ENCODE results near the gene FAM107B.

DNA sequence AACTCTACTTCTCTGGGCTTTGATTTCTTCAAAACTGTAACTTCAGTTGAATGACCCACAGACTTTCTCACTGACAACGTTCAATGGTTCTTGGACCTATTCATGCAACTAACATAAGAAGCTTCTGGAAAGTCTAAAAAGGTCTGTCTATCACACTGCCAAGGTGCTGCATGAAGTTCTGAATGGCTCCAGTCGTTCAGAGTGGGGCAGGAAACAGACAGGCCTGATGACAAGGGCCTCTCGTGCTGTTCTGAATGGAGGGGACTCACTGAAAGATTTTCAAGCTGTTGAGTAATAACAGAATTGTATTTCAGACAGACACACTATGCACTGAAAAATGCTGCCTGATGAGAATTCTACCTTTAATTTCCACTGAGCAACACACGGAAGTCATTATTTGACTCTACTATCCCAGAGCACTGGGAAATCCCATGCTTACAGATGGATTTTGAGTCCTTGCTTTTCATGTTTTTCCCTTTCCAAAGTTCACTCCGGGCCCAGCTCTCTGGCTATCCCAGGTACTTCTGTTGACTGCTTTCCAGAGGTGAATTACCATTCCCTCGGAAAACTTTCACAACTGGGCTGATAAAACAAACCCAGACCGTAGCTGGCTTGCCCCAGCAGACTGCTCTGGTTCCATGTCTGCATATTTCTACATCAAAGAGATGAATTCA is 239.1 kb downstream of the FAM107B start:
- TF ChIP-seq, protein P1, sequence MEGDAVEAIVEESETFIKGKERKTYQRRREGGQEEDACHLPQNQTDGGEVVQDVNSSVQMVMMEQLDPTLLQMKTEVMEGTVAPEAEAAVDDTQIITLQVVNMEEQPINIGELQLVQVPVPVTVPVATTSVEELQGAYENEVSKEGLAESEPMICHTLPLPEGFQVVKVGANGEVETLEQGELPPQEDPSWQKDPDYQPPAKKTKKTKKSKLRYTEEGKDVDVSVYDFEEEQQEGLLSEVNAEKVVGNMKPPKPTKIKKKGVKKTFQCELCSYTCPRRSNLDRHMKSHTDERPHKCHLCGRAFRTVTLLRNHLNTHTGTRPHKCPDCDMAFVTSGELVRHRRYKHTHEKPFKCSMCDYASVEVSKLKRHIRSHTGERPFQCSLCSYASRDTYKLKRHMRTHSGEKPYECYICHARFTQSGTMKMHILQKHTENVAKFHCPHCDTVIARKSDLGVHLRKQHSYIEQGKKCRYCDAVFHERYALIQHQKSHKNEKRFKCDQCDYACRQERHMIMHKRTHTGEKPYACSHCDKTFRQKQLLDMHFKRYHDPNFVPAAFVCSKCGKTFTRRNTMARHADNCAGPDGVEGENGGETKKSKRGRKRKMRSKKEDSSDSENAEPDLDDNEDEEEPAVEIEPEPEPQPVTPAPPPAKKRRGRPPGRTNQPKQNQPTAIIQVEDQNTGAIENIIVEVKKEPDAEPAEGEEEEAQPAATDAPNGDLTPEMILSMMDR (IDR thresholded peaks at IDR 0.05; ENCODE audit: extremely low read depth in 1 of 2, insufficient read depth in 1 of 2, low read depth in 1 of 2, low read length in 2 of 2) = no peak
- no peak for TF ChIP-seq POLR2A (IDR thresholded peaks at IDR 0.05; ENCODE audit: low read depth, low read length)
- TF ChIP-seq, protein P2, sequence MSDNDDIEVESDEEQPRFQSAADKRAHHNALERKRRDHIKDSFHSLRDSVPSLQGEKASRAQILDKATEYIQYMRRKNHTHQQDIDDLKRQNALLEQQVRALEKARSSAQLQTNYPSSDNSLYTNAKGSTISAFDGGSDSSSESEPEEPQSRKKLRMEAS (IDR thresholded peaks at IDR 0.05; ENCODE audit: insufficient read depth, insufficient read length) = no peak
- TF ChIP-seq POLR2AphosphoS5 (IDR thresholded peaks at IDR 0.05; ENCODE audit: insufficient read depth, low read depth, low read length) = no peak
- no peak for TF ChIP-seq EZH2 (IDR thresholded peaks at IDR 0.05; ENCODE audit: borderline replicate concordance, low read depth, low read length, severe bottlenecking)

Data from endothelial cell of umbilical vein (primary cell).